ENCODE measurements around the gene ARFGAP3. TPM values are rescaled to one million over a fixed set of nuclear protein-coding genes. Genes with fewer than 3 reads are reported as not detected.
A peak's percentile ranks its signal among the peaks of the same experiment; 100 is the strongest.

The ARFGAP3 gene
- 10 to 100 TPM; 20.5 to 36.9 TPM for total RNA-seq
- 30.6 TPM for polyA plus RNA-seq (2013, experiment 1 of 2)
- polyA plus RNA-seq (2013, experiment 2 of 2): 32.2 TPM
- long read RNA-seq, experiment 1, transcript ARFGAP3-201 (16 exons, 2,857 nt): major isoform, 8 of 14 reads
- long read RNA-seq, experiment 1, partial matches to known transcripts: 4 of 14 reads
- long read RNA-seq, experiment 1, other reads (novel, unspliced or antisense): 2 of 14 reads
- long read RNA-seq, experiment 2, transcript ARFGAP3-201 (16 exons, 2,857 nt): major isoform, 56 of 70 reads
- long read RNA-seq, experiment 2, partial matches to known transcripts: 4 of 70 reads
- long read RNA-seq, experiment 2, other reads (novel, unspliced or antisense): 10 of 70 reads
- long read RNA-seq, experiment 3, transcript ARFGAP3-201 (16 exons, 2,857 nt): major isoform, 215 of 259 reads
- long read RNA-seq, experiment 3, partial matches to known transcripts: 8 of 259 reads
- long read RNA-seq, experiment 3, other reads (novel, unspliced or antisense): 36 of 259 reads
- long read RNA-seq, experiment 4, transcript ARFGAP3-201 (16 exons, 2,857 nt): major isoform, 31 of 90 reads
- long read RNA-seq, experiment 4, partial matches to known transcripts: 48 of 90 reads
- long read RNA-seq, experiment 4, other reads (novel, unspliced or antisense): 11 of 90 reads

DNA sequence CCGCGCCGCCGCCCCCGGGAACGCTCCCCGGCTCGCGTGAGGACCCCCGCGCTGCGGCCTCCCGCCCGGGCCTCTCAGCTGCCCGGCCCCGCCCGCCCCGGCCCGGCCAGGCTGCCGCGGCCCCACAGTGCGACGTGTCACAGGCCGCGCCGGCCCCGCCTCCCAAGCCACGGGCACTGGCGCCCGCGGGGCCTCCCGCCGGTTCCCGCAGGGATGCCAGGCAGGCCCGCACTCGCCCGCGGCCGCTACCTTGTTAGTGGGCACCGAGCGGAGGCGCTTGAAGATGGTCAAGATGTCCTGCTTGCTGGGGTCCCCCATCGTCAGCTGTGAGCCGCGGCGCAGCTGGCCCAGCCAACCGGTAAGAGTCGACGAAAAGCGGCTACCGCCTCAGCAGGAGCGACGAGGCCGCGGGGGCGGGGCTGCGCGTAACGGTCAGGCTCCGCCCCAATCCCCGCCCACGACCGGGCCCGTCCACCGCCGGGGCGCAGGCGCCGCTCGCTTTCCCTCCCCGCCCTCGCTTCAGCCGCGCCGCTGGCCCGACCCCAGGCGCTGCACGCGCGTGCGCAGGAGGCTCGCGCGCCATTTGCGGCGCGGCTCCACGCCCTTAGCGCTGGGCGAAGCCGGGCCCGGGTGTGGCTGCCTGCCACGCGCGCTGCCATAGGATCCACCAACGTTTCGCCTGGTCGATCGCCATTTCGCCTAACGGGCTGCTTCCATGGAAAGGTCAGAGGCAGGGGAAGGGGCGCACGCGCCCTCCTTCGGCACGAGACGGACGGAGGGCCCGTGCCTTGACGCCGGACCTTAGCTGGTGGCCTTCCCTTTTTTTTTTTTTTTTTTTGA lies at the start of gene ARFGAP3:
Gene ARFGAP3, minus strand, starts transcription at position 409 of the 840 bp plus-strand sequence. Its CDS starts 91 bp downstream, at position 318.
- peak within 1 kb of the TSS; percentile 96 for H3K4me3 ChIP-seq (ENCODE audit: low read length)
- no peaks in the 10 kb centered on the region for H3K4me1 ChIP-seq (ENCODE audit: control insufficient read depth, insufficient read depth, low read length)
- peaks cover 2% of the 10 kb centered on the region for H3K9me3 Mint-ChIP-seq
- TF ChIP-seq CTCF (conservative IDR thresholded peaks at IDR 0.05): no peak
- peak within 1 kb of the TSS; percentile 88 for H3K9ac ChIP-seq (ENCODE audit: extremely low read depth, low read length, poor library complexity, severe bottlenecking)
- H3K27me3 ChIP-seq (ENCODE audit: control insufficient read depth, insufficient read depth, low read length, poor library complexity, severe bottlenecking): no peaks in the 10 kb centered on the region
- peak within 1 kb of the TSS; percentile 79 for H3K4me3 Mint-ChIP-seq
- H3K4me1 Mint-ChIP-seq: peaks cover 3% of the 10 kb centered on the region
- H3K27ac ChIP-seq (ENCODE audit: low read depth, low read length): peak within 1 kb of the TSS; percentile 86
- H3K9me3 ChIP-seq (ENCODE audit: control insufficient read depth, low read length): no peaks in the 10 kb centered on the region
- H3K36me3 ChIP-seq (ENCODE audit: control insufficient read depth, insufficient read depth, low read length): no peaks in the 10 kb centered on the region
- DNase-seq: peak; percentile 97
- WGBS, 2 experiments (ENCODE audit: insufficient coverage in 1 of 2, insufficient read length in 1 of 2): 10 to 42% methylated on average over 30 to 111 of the region's 111 CpGs
- H3K27ac Mint-ChIP-seq: peak within 1 kb of the TSS; percentile 92
- H3K36me3 Mint-ChIP-seq (ENCODE audit: low read depth): no peaks in the 10 kb centered on the region
- H3K27me3 Mint-ChIP-seq (ENCODE audit: insufficient read depth): peaks cover 14% of the 10 kb centered on the region

DNA sequence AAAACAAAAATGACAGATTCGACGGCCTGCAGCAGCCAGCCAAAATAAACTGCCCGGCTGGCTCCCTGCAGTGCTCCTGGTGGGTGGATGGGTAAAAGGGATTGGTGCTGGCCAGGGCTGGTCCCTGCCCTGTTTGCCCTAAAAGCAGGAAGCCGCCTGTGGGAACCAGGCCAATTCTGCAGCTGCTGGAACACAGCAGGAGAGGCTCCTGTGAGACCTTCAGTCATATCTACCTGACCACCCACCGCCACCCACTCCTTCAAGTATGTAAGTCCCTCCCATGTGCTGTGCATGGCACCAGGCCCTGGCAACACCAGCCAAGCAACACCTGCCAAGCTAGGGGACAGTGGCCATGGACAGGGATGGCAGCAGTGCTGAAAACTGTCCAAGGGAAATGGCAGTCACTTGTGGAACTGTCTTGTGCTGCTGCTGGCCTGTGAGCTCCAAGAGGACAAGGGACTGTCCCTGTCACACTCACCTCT lies 48.7 kb upstream of the ARFGAP3 start:
- H3K4me1 Mint-ChIP-seq: peaks cover 29% of the 10 kb centered on the region
- H3K4me3 ChIP-seq (ENCODE audit: low read length): no peak overlapping the region
- WGBS, 2 experiments (ENCODE audit: insufficient coverage in 1 of 2, insufficient read length in 1 of 2): 78 to 90% methylated on average over 2 to 5 of the region's 5 CpGs
- H3K36me3 ChIP-seq (ENCODE audit: control insufficient read depth, insufficient read depth, low read length): peaks cover 31% of the 10 kb centered on the region
- no peak for TF ChIP-seq CTCF (conservative IDR thresholded peaks at IDR 0.05)
- no peaks in the 10 kb centered on the region for H3K9me3 Mint-ChIP-seq
- H3K27me3 Mint-ChIP-seq (ENCODE audit: insufficient read depth): no peaks in the 10 kb centered on the region
- no peak overlapping the region for H3K9ac ChIP-seq (ENCODE audit: extremely low read depth, low read length, poor library complexity, severe bottlenecking)
- H3K36me3 Mint-ChIP-seq (ENCODE audit: low read depth): peaks cover 23% of the 10 kb centered on the region
- H3K27ac Mint-ChIP-seq: peak overlapping the region; percentile 42
- H3K4me3 Mint-ChIP-seq: no peak overlapping the region
- no peaks in the 10 kb centered on the region for H3K9me3 ChIP-seq (ENCODE audit: control insufficient read depth, low read length)
- no peak overlapping the region for H3K27ac ChIP-seq (ENCODE audit: low read depth, low read length)
- H3K4me1 ChIP-seq (ENCODE audit: control insufficient read depth, insufficient read depth, low read length): peaks cover 6% of the 10 kb centered on the region
- no peaks in the 10 kb centered on the region for H3K27me3 ChIP-seq (ENCODE audit: control insufficient read depth, insufficient read depth, low read length, poor library complexity, severe bottlenecking)
- no peak for DNase-seq

- H3K4me1 ChIP-seq (ENCODE audit: control insufficient read depth, insufficient read depth, low read length): peaks cover 6% of the 10 kb centered on the region
- H3K4me3 ChIP-seq (ENCODE audit: low read length): no peak overlapping the region
- H3K9me3 ChIP-seq (ENCODE audit: control insufficient read depth, low read length): no peaks in the 10 kb centered on the region
- no peaks in the 10 kb centered on the region for H3K27me3 ChIP-seq (ENCODE audit: control insufficient read depth, insufficient read depth, low read length, poor library complexity, severe bottlenecking)
- peak overlapping the region; percentile 42 for H3K27ac Mint-ChIP-seq
- no peaks in the 10 kb centered on the region for H3K9me3 Mint-ChIP-seq
- H3K27me3 Mint-ChIP-seq (ENCODE audit: insufficient read depth): no peaks in the 10 kb centered on the region
- 90 to 91% methylated on average over 11 to 13 of the region's 13 CpGs for WGBS, 2 experiments (ENCODE audit: insufficient coverage in 1 of 2, insufficient read length in 1 of 2)
- H3K36me3 Mint-ChIP-seq (ENCODE audit: low read depth): peaks cover 19% of the 10 kb centered on the region
- no peak overlapping the region for H3K27ac ChIP-seq (ENCODE audit: low read depth, low read length)
- TF ChIP-seq CTCF (conservative IDR thresholded peaks at IDR 0.05): no peak
- peaks cover 29% of the 10 kb centered on the region for H3K4me1 Mint-ChIP-seq
- peaks cover 33% of the 10 kb centered on the region for H3K36me3 ChIP-seq (ENCODE audit: control insufficient read depth, insufficient read depth, low read length)
- no peak for DNase-seq
- no peak overlapping the region for H3K4me3 Mint-ChIP-seq
- no peak overlapping the region for H3K9ac ChIP-seq (ENCODE audit: extremely low read depth, low read length, poor library complexity, severe bottlenecking)
Measured at GRCh38 chr22:42905217-42905616, 48.1 kb upstream of the ARFGAP3 start.

All from endodermal cell (in vitro differentiated cells).